Measurements from ENCODE around the gene DET1. TPM values are rescaled to one million over a fixed set of nuclear protein-coding genes. Genes with fewer than 3 reads are reported as not detected.
"Not testable (repeated sequence)": the region's sequence is repeated elsewhere in the genome, so short reads cannot be mapped to it uniquely, and the experiment has no call there.

DET1 gene
- total RNA-seq, 2 experiments from 2014 or later: 1.8 to 2.4 TPM

DNA sequence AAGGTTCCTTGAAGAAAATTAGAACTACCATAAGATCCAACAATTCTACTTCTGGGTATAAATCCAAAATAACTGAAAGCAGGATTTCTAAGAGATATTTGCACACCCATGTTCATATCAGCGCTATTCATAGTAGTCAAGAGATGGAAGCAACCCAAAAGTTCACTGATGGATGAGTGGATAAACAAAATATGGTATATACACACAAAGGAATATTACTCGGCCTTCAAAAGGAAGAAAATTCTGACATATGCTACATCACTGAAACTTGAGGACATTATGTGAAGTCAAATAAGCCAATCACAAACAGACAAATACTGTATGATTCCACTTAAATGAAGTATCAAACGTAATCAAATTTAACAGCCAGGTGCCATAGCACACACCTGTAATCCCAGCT lies 13.1 kb downstream of the DET1 start:
- CTCF ChIA-PET: no interaction called here
- H3K36me3 Mint-ChIP-seq: peaks cover 13% of the 10 kb centered on the region
- H3K27me3 Mint-ChIP-seq: no peaks in the 10 kb centered on the region
- H3K9me3 Mint-ChIP-seq (ENCODE audit: low read depth): peaks cover 7% of the 10 kb centered on the region
- no peak overlapping the region for H3K27ac Mint-ChIP-seq
- no peak overlapping the region for H3K4me3 Mint-ChIP-seq
- no peak for ATAC-seq
- no peaks in the 10 kb centered on the region for H3K4me1 Mint-ChIP-seq
- no peak for DNase-seq

DNA sequence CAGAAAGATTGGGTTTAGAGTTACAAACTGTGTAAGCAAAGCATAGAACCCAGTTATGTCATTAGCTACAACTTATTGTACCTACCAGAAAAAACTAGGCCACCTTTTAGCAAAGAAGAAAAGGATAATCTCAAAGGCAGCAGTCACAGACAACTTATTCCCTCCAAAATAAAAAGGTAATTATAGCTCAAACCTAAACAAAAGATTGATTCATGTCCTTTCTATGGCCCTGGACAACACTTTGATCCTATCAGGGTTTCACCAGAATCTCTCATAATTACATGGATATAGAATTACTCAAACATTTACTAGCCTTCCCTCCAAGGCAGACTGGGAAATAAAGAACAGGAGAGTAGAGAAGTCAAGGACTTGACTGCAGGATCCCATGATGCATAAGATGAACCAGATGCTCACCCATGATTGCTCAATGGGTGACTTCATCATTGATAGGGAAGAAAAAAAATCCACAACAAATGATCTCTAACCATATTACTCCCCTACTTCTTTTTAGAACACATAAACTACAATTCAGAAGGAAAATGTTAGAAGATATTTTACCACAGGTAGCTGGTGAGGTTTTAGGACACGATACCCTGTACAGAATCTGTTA lies 17.4 kb downstream of the DET1 start:
- no peak for DNase-seq
- CTCF ChIA-PET: interaction anchor here (1.3 kb wide), 1 partner anchor 8 kb away, joined by 3 read pairs; no protein-coding TSS in a partner anchor
- H3K9me3 Mint-ChIP-seq (ENCODE audit: low read depth): peaks cover 3% of the 10 kb centered on the region
- no peak overlapping the region for H3K4me3 Mint-ChIP-seq
- no peak overlapping the region for H3K27ac Mint-ChIP-seq
- H3K36me3 Mint-ChIP-seq: peaks cover 22% of the 10 kb centered on the region
- H3K4me1 Mint-ChIP-seq: no peaks in the 10 kb centered on the region
- ATAC-seq: no peak
- no peaks in the 10 kb centered on the region for H3K27me3 Mint-ChIP-seq

GRCh38 chr15:88526247-88526879 lies 20.1 kb downstream of the DET1 start:
- Mint-ChIP-seq H3K27me3 (no peaks in the 10 kb centered on the region), H3K4me3 (no peak overlapping the region), H3K36me3 (peaks cover 21% of the 10 kb centered on the region), H3K27ac (no peak overlapping the region), H3K9me3 (ENCODE audit: low read depth) (no peaks in the 10 kb centered on the region), H3K4me1 (no peaks in the 10 kb centered on the region)
- CTCF ChIA-PET: no interaction called here
- DNase-seq (no peak), ATAC-seq (no peak)

DNA sequence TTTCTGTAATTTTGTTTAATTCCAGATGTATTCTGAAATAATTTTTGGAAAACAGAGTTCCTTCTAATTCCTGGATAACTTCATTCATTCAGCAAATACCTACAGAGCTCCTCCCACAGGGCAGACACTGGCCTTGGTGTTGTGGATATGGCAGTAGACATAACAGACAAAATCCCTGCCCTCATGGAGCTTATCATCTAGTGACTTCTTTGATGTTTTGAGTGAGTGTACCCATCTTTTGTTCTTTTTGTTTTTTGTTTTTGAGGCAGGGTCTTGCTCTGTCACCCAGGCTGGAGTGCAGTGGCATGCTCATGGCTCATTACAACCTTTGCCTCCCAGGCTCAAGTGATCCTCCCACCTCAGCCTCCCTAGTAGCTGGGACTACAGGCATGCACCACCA lies 21.1 kb downstream of the DET1 start:
- Mint-ChIP-seq H3K36me3 (peaks cover 16% of the 10 kb centered on the region), H3K9me3 (ENCODE audit: low read depth) (no peaks in the 10 kb centered on the region), H3K27me3 (no peaks in the 10 kb centered on the region), H3K27ac (no peak overlapping the region), H3K4me3 (no peak overlapping the region), H3K4me1 (no peaks in the 10 kb centered on the region)
- CTCF ChIA-PET: interaction anchor here (0.6 kb wide), 1 partner anchor 27 kb away, joined by 3 read pairs; no protein-coding TSS in a partner anchor
- ATAC-seq: no peak
- no peak for DNase-seq

- H3K36me3 Mint-ChIP-seq: peaks cover 12% of the 10 kb centered on the region
- H3K4me1 Mint-ChIP-seq; H3K4me3 Mint-ChIP-seq; H3K9me3 Mint-ChIP-seq (ENCODE audit: low read depth); ATAC-seq; H3K27ac Mint-ChIP-seq; DNase-seq; H3K27me3 Mint-ChIP-seq; CTCF ChIA-PET: not testable (repeated sequence)
These were observed 22.4 kb downstream of the DET1 start for GRCh38 chr15:88524094-88524493.

- no peaks in the 10 kb centered on the region for H3K27me3 Mint-ChIP-seq
- DNase-seq (no peak), ATAC-seq (no peak)
- no peaks in the 10 kb centered on the region for H3K4me1 Mint-ChIP-seq
- H3K36me3 Mint-ChIP-seq: peaks cover 3% of the 10 kb centered on the region
- no peak overlapping the region for H3K4me3 Mint-ChIP-seq
- CTCF ChIA-PET: no interaction called here
- no peak overlapping the region for H3K27ac Mint-ChIP-seq
- no peaks in the 10 kb centered on the region for H3K9me3 Mint-ChIP-seq (ENCODE audit: low read depth)
These were observed 27.6 kb downstream of the DET1 start for GRCh38 chr15:88518903-88519302.

GRCh38 chr15:88513195-88513594 lies 33.3 kb downstream of the DET1 start:
- Mint-ChIP-seq H3K9me3 (ENCODE audit: low read depth) (no peaks in the 10 kb centered on the region), H3K27me3 (no peaks in the 10 kb centered on the region), H3K36me3 (no peaks in the 10 kb centered on the region), H3K27ac (no peak overlapping the region), H3K4me1 (peaks cover 5% of the 10 kb centered on the region), H3K4me3 (no peak overlapping the region)
- CTCF ChIA-PET: no interaction called here
- ATAC-seq (no peak), DNase-seq (no peak)

DNA sequence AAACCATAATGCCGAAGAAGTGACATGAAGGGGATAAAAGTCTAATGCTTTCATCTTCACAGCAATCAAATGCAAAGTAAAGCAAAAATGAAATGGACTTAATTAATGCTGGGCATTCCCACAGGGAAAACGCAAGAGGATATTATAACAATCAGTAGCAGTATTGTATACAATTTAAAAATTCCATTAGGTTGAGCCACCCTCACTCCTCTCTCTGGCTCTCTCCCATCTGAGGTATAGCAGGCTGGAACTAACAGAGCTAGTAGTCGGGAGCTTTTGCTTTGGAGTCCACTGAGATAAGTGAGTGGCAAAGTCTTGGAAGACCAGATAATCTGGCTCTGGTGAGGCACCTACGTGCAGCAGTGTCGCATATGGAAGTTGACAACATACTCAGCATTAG lies 33.9 kb downstream of the DET1 start:
- H3K4me3 Mint-ChIP-seq: no peak overlapping the region
- CTCF ChIA-PET: no interaction called here
- H3K36me3 Mint-ChIP-seq: no peaks in the 10 kb centered on the region
- no peak overlapping the region for H3K27ac Mint-ChIP-seq
- H3K9me3 Mint-ChIP-seq (ENCODE audit: low read depth): no peaks in the 10 kb centered on the region
- DNase-seq (no peak), ATAC-seq (no peak)
- peaks cover 5% of the 10 kb centered on the region for H3K4me1 Mint-ChIP-seq
- no peaks in the 10 kb centered on the region for H3K27me3 Mint-ChIP-seq

- CTCF ChIA-PET: no interaction called here
- H3K27me3 Mint-ChIP-seq: no peaks in the 10 kb centered on the region
- no peaks in the 10 kb centered on the region for H3K36me3 Mint-ChIP-seq
- H3K27ac Mint-ChIP-seq: no peak overlapping the region
- ATAC-seq (no peak), DNase-seq (no peak)
- H3K4me3 Mint-ChIP-seq: no peak overlapping the region
- peaks cover 5% of the 10 kb centered on the region for H3K4me1 Mint-ChIP-seq
- no peaks in the 10 kb centered on the region for H3K9me3 Mint-ChIP-seq (ENCODE audit: low read depth)
These were observed 34.4 kb downstream of the DET1 start for GRCh38 chr15:88512078-88512477.

DNA sequence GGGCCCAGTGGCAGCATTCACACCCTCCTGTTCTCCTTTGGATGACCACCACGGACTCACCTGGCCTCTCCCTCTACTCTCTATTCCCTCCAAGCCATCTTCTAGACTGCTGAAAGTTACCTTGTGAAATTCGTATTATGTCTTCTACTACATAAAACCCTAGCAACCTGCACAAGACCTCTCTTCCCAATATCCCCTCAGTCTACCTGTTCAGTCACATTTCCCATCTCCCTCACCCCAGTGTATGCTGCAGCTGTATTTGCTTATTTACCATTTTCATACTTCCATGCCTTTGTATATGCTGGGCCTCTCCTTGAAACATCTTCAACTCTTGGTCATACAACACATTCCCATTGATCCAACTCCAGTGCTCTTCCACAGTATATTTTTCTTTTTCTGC lies 35.3 kb downstream of the DET1 start:
- no peaks in the 10 kb centered on the region for H3K36me3 Mint-ChIP-seq
- CTCF ChIA-PET: no interaction called here
- H3K27me3 Mint-ChIP-seq: no peaks in the 10 kb centered on the region
- peaks cover 5% of the 10 kb centered on the region for H3K4me1 Mint-ChIP-seq
- H3K4me3 Mint-ChIP-seq: no peak overlapping the region
- H3K9me3 Mint-ChIP-seq (ENCODE audit: low read depth): no peaks in the 10 kb centered on the region
- DNase-seq (no peak), ATAC-seq (no peak)
- no peak overlapping the region for H3K27ac Mint-ChIP-seq

DNA sequence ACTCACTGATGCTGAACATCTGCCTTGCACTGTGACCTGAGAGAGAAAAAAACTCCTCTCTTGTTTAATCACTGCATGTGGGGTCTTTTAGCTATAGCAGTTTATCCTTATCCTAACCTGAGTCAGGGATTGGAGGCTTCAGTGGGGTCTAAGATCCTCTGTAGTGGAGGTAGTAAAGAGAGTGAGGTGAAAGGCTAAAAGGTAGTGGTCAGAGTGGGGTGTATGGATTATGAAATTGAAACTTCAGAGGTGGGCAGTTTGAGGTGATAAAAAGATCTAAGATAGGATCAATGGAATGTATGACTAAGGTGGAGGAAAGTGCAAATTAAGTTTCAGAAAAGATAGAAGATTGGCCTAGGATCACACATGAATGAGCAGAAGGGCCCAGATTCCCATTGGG lies 36.5 kb downstream of the DET1 start:
- Mint-ChIP-seq H3K36me3 (no peaks in the 10 kb centered on the region), H3K4me3 (no peak overlapping the region), H3K4me1 (peaks cover 5% of the 10 kb centered on the region), H3K27ac (no peak overlapping the region), H3K9me3 (ENCODE audit: low read depth) (no peaks in the 10 kb centered on the region), H3K27me3 (no peaks in the 10 kb centered on the region)
- no peak for DNase-seq
- no peak for ATAC-seq
- CTCF ChIA-PET: no interaction called here

- no peak for DNase-seq
- H3K27me3 Mint-ChIP-seq: no peaks in the 10 kb centered on the region
- peaks cover 5% of the 10 kb centered on the region for H3K4me1 Mint-ChIP-seq
- no peaks in the 10 kb centered on the region for H3K9me3 Mint-ChIP-seq (ENCODE audit: low read depth)
- H3K27ac Mint-ChIP-seq: no peak overlapping the region
- no peak for ATAC-seq
- no peaks in the 10 kb centered on the region for H3K36me3 Mint-ChIP-seq
- CTCF ChIA-PET: no interaction called here
- no peak overlapping the region for H3K4me3 Mint-ChIP-seq
These were observed 37.2 kb downstream of the DET1 start for GRCh38 chr15:88509321-88509720.

DNA sequence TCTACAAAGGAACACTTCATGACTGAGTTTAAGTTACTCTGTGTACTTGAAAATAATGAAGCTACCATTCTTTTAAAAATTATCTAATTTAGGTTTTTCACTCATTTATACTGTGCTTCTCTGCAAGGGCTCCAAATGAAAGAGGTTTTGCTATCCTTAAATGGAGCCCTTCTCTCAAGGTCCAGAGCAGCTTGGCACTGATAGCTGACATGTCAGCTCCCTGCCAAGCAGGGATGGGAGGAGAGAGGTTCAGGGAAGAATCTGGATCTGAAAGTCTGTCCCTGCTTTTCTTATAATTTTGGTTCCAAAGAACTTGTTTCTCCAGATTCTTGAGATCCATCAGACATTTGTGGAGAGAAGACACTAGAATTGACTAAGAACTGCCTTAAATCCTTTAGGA lies 39.9 kb downstream of the DET1 start:
- ATAC-seq (no peak), DNase-seq (no peak)
- peaks cover 5% of the 10 kb centered on the region for H3K4me1 Mint-ChIP-seq
- no peaks in the 10 kb centered on the region for H3K9me3 Mint-ChIP-seq (ENCODE audit: low read depth)
- H3K27ac Mint-ChIP-seq: no peak overlapping the region
- H3K4me3 Mint-ChIP-seq: no peak overlapping the region
- CTCF ChIA-PET: interaction anchor here (0.9 kb wide), 1 partner anchor 25 kb away, joined by 3 read pairs; no protein-coding TSS in a partner anchor
- H3K36me3 Mint-ChIP-seq: no peaks in the 10 kb centered on the region
- no peaks in the 10 kb centered on the region for H3K27me3 Mint-ChIP-seq

- no peaks in the 10 kb centered on the region for H3K9me3 Mint-ChIP-seq (ENCODE audit: low read depth)
- ATAC-seq (no peak), DNase-seq (no peak)
- H3K27me3 Mint-ChIP-seq: no peaks in the 10 kb centered on the region
- CTCF ChIA-PET: interaction anchor here (0.9 kb wide), 1 partner anchor 24 kb away, joined by 3 read pairs; no protein-coding TSS in a partner anchor
- peaks cover 5% of the 10 kb centered on the region for H3K4me1 Mint-ChIP-seq
- H3K4me3 Mint-ChIP-seq: no peak overlapping the region
- no peak overlapping the region for H3K27ac Mint-ChIP-seq
- no peaks in the 10 kb centered on the region for H3K36me3 Mint-ChIP-seq
These were observed 40.8 kb downstream of the DET1 start for GRCh38 chr15:88505721-88506120.
